Activated gamma-delta T cell treated with Interleukin-2 at 50 U/mL for 16 hours (primary cell): ENCODE results near the gene TBX10.
A peak's percentile ranks its signal among the peaks of the same experiment; 100 is the strongest.
"Not testable (repeated sequence)": the region's sequence is repeated elsewhere in the genome, so short reads cannot be mapped to it uniquely, and the experiment has no call there.

Source experiments
- DNase-seq: peaks from one replicate; pipeline ENCODE4 v3.0.0-alpha.2; 2020

TBX10 gene

DNA sequence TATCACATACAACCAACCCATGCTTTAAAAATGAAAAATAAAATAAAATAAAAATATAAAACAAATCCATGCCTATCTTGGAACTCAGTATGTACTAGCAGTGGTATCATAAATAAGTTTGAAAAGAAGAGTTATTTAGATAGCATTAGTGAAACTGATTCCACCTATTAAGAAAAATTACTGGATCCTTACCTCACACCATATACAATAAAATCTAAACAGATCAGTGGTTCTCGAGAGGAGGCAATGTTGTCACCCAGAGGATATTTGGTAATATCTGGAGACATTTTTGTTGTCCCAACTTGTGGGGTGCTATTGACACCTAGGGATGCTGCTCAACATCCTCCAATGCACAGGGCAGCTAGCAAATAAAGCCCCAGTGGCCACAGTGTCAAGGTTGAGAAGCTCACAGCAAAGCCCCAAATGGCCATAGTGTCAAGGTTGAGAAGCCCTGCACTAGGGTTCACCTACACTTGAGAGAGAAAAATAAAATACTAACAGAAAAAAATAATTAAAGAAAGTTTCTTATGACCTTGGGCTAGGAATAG is 42.7 kb downstream of the TBX10 start:
- DNase-seq, result no peak

DNA sequence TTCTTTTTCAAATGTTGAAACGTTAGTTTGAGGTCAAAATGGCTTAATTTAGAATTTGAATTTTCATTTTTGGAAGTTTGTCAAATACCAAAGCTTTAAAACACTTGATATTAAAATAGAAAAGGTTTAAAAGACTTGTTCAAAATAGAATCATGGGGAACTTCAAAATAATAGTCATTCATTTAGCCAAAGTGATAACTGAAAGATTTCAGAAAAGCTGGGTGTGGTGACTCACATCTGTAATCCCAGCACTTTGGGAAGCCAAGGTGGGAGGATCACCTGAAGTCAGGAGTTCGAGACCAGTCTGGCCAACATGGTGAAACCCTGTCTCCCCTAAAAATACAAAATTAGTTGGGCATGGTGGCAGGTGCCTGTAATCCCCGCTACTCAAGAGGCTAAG is 45.1 kb downstream of the TBX10 start:
- DNase-seq, result no peak

DNA sequence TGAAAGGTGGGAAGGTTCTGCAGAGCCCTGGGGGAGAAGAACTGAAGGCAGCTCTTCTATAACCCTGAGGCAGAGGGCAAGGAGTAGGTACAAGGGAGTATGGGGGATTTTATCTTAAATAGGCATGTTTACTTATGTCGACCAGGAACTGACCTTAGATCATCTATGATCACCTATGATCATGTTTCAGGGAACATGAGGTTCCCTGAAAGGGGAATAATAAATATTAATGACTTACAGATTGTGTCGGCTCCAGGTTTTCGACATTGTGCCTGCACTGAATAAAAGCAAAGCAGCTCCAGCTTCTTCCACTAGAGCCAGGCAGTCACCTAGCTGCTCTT is 46.0 kb downstream of the TBX10 start:
- no peak for DNase-seq

DNA sequence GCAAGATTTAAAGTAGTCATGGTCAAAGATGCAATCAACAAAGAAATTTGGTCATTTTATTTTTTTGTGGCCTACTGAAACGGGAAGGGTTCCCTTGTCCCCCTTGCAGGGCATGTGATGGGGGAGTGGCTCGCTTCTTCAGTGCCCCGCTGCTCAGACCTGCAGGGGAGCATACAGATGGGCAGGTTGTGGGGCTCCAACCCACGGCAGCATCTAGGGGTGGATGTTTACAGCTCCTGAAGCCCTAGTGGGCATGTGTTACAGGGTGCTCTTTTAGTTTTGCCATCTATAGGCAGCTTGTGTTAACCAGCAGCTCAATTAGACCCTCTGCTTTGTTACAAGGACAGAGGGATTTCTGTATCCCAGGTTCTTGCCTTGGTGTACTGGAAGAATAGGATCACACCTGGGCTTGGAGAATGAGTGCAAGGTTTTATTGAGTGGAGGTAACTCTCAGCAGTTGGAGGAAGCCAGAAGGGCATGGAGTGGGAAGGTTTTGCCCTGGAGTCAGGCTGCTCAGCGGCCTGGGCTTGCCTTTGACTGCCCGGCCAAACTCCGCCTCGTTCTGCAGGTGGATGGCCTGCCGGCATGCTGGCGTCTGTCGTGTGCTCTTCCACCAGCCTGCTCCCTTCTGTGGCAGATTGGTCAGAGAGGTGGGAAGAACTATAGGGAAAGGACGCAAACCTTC is 46.5 kb downstream of the TBX10 start:
- DNase-seq, result no peak

DNA sequence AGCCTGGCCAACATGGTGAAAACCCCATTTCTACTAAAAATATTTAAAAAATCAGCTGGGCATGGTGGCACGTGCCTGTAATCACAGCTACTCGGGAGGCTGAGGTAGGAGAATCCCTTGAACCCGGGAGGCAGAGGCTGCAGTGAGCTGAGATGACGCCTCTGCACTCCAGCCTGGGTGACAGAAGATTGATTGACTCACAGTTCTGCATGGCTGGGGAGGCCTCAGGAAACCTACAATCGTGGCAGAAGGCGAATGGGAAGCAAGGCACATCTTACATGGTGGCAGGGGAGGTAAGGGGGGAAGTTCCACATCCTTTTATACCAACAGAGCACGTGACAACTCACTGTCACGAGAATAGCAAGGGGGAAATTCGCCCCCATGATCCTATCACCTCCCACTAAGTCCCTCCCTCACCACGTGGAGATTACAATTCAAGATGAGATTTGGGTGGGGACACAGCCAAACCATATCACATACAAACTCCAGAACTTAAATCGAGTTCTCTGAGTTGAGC is 50.6 kb downstream of the TBX10 start:
- not testable (repeated sequence) for DNase-seq

DNA sequence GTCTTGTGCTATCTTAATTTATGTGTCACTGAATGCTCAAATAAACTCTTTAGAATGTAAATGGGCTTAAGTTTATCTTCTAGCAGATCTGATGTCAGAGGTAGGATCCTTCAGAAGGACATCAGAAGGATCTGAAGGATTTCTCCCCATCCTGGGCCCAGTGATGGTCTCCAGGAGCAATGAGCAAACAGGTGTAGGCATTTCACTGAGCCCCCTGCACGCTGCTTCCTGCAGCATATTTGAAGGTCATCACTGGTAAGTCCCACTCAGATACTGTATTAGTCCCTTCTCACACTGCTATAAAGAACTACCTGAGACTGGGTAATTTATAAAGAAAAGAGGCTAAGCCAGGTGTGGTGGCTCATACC is 51.4 kb downstream of the TBX10 start:
- DNase-seq, result no peak

DNA sequence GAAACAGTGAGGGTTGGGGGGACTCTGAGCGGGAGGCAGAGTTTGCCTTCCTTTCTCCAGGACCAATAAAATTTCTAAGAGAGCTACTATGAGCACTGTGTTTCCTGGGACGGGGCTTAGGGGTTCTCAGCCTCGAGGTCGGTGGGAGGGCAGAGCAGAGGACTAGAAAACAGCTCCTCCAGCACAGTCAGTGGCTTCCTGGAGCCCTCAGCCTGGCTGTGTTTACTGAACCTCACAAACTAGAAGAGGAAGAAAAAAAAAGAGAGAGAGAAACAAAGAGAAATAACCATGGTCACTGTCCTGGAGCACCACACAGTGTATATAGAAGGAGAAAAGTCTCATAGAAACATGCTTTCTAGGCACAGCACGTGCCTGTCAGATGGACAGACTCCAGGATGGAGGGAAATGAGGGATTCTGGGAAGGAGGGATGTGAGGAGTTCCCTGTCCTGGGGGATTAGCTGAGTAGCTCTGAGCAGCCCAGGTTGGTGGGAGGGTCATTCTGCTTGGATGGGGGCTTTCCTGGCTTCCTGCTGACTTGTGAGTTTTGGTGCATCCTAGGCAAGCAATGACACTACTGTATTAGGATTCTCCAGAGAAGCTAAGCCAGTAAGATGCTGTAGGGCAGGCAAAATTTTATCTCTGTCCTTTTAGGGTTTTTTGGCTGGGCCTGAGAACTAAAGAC is 52.9 kb downstream of the TBX10 start:
- DNase-seq, result no peak

DNA sequence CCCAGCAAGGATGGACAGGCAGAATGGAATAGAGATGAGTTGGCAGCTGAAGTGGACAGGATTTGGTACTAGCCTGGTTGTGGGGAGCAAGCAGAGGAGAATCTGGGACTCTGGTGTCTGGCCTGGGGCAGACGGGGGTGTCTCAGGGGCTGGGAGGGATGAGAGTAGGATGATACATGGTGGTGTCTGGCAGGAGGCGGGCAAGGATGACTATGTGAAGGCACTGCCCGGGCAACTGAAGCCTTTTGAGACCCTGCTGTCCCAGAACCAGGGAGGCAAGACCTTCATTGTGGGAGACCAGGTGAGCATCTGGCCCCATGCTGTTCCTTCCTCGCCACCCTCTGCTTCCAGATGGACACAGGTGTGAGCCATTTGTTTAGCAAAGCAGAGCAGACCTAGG is 53.7 kb downstream of the TBX10 start:
- DNase-seq, result no peak

DNA sequence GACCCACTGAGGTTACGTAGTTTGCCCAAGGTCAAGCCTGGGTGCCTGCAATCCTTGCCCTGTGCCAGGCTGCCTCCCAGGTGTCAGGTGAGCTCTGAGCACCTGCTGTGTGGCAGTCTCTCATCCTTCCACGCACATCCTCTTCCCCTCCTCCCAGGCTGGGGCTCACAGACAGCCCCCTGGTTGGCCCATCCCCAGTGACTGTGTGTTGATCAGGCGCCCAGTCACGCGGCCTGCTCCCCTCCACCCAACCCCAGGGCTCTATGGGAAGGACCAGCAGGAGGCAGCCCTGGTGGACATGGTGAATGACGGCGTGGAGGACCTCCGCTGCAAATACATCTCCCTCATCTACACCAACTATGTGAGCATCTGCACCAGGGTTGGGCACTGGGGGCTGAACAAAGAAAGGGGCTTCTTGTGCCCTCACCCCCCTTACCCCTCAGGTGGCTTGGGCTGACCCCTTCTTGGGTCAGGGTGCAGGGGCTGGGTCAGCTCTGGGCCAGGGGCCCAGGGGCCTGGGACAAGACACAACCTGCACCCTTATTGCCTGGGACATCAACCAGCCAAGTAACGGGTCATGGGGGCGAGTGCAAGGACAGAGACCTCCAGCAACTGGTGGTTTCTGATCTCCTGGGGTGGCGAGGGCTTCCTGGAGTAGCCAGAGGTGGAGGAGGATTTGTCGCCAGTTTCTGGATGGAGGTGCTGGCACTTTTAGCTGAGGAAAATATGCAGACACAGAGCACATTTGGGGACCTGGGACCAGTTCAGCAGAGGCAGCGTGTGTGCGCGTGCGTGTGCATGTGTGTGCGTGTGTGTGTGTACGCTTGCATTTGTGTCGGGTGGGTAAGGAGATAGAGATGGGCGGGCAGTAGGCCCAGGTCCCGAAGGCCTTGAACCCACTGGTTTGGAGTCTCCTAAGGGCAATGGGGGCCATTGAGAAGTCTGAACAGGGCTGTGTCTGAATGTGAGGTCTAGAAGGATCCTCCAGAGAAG is 54.4 kb downstream of the TBX10 start:
- no peak for DNase-seq

DNA sequence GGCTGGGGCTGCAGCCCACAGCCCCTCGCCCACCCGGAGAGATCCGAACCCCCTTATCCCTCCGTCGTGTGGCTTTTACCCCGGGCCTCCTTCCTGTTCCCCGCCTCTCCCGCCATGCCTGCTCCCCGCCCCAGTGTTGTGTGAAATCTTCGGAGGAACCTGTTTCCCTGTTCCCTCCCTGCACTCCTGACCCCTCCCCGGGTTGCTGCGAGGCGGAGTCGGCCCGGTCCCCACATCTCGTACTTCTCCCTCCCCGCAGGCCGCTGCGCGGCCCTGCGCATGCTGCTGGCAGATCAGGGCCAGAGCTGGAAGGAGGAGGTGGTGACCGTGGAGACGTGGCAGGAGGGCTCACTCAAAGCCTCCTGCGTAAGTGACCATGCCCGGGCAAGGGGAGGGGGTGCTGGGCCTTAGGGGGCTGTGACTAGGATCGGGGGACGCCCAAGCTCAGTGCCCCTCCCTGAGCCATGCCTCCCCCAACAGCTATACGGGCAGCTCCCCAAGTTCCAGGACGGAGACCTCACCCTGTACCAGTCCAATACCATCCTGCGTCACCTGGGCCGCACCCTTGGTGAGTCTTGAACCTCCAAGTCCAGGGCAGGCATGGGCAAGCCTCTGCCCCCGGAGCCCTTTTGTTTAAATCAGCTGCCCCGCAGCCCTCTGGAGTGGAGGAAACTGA is 55.2 kb downstream of the TBX10 start:
- no peak for DNase-seq

DNA sequence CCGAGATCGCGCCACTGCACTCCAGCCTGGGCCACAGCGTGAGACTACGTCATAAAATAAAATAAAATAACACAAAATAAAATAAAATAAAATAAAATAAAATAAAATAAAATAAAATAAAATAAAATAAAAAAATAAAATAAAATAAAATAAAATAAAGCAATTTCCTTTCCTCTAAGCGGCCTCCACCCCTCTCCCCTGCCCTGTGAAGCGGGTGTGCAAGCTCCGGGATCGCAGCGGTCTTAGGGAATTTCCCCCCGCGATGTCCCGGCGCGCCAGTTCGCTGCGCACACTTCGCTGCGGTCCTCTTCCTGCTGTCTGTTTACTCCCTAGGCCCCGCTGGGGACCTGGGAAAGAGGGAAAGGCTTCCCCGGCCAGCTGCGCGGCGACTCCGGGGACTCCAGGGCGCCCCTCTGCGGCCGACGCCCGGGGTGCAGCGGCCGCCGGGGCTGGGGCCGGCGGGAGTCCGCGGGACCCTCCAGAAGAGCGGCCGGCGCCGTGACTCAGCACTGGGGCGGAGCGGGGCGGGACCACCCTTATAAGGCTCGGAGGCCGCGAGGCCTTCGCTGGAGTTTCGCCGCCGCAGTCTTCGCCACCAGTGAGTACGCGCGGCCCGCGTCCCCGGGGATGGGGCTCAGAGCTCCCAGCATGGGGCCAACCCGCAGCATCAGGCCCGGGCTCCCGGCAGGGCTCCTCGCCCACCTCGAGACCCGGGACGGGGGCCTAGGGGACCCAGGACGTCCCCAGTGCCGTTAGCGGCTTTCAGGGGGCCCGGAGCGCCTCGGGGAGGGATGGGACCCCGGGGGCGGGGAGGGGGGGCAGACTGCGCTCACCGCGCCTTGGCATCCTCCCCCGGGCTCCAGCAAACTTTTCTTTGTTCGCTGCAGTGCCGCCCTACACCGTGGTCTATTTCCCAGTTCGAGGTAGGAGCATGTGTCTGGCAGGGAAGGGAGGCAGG is 56.0 kb downstream of the TBX10 start, which contains the start of gene GSTP1:
TSS of gene GSTP1 (plus strand) at position 566 of the 958 bp plus-strand sequence. CDS start at position 598, 32 bp downstream.
- peak; percentile 77 for DNase-seq

DNA sequence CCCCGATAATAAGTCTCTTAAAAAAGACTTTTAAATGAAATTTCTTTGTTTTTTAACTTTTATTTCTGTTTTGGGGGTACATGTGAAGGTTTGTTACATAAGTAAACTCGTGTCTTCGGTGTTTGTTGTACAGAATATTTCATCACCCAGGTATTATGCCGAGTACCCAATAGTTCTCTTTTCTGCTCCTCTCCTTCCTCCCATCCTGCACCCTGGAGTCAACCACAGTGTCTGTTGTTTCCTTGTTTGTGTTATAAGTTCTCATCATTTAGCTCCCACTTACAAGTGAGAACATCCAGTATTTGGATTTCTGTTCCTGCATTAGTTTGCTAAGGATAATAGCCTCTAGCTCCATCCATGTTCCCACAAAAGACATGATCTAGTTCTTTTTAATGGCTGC is 57.6 kb downstream of the TBX10 start:
- DNase-seq, result no peak

DNA sequence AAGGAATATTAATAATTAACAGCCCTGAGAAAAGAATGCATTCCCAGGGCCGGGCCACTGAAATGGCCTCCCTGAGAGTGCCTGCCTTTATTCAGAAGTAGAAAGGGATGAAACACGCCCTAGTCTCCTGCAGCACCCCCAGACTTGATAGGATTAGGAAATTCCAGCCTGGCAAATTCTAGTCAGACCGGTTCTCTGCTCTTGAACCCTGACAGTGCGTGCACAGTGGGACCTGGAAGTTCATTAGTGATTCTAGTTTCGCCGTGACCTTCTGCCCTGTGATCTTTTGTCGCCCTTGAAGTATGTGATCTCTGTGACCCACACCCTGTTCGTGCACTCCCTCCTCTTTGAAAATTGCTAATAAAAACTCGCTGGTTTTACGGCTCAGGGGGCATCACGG is 58.1 kb downstream of the TBX10 start:
- DNase-seq, result no peak
